ENCODE results near the gene TRIML2. TPM values are rescaled to one million over a fixed set of nuclear protein-coding genes. Genes with fewer than 3 reads are reported as not detected.

TRIML2 gene
- total and polyA plus RNA-seq, 4 experiments from 2014 or later: not detected

GRCh38 chr4:188117631-188118324 is 8.4 kb upstream of the TRIML2 start:
- no peaks in the 10 kb centered on the region for H3K4me1 Mint-ChIP-seq
- POLR2A ChIA-PET (ENCODE audit: partially characterized antibody): no interaction called here
- CTCF ChIA-PET (ENCODE audit: partially characterized antibody): no interaction called here
- peaks cover 0 to 12% (median 5%) of the 10 kb centered on the region in 8 donors for H3K9me3 Mint-ChIP-seq
- H3K27me3 Mint-ChIP-seq: no peaks in the 10 kb centered on the region
- peaks cover 0 to 4% of the 10 kb centered on the region in 2 donors for H3K9me3 ChIP-seq (ENCODE audit: control insufficient read depth in 1 of 2, low read length in 2 of 2)
- intact Hi-C loops (cut with micrococcal nuclease): no loop called here
- no peak for DNase-seq
- H3K27ac Mint-ChIP-seq: no peak overlapping the region
- no peak overlapping the region for H3K4me3 Mint-ChIP-seq
- no peak overlapping the region for H3K27ac ChIP-seq (ENCODE audit: low read depth, low read length)
- no peaks in the 10 kb centered on the region for H3K27me3 ChIP-seq (ENCODE audit: insufficient read depth, low read length)
- H3K36me3 ChIP-seq (ENCODE audit: insufficient read depth, low read length): no peaks in the 10 kb centered on the region
- H3K4me1 ChIP-seq (ENCODE audit: insufficient read depth, low read length): no peaks in the 10 kb centered on the region
- H3K36me3 Mint-ChIP-seq: no peaks in the 10 kb centered on the region
- no peak overlapping the region for H3K4me3 ChIP-seq (ENCODE audit: low read length in 2 of 2)

GRCh38 chr4:188113156-188113555 is 3.8 kb upstream of the TRIML2 start:
- Histone ChIP-seq H3K4me1 (ENCODE audit: insufficient read depth, low read length) (no peaks in the 10 kb centered on the region), H3K9me3 (ENCODE audit: control insufficient read depth in 1 of 2, low read length in 2 of 2) (peaks cover 0 to 4% of the 10 kb centered on the region in 2 donors), H3K4me3 (ENCODE audit: low read length in 2 of 2) (no peak overlapping the region), H3K36me3 (ENCODE audit: insufficient read depth, low read length) (no peaks in the 10 kb centered on the region), H3K27ac (ENCODE audit: low read depth, low read length) (no peak overlapping the region), H3K27me3 (ENCODE audit: insufficient read depth, low read length) (no peaks in the 10 kb centered on the region)
- intact Hi-C loops (cut with micrococcal nuclease): no loop called here
- ChIA-PET CTCF (ENCODE audit: partially characterized antibody) (no interaction called here), POLR2A (ENCODE audit: partially characterized antibody) (interaction anchor here (0.6 kb wide), 1 partner anchor 94 kb away, joined by 4 read pairs; no protein-coding TSS in a partner anchor)
- Mint-ChIP-seq H3K9me3 (peaks cover 0 to 20% (median 8%) of the 10 kb centered on the region in 8 donors), H3K27ac (no peak overlapping the region), H3K36me3 (no peaks in the 10 kb centered on the region), H3K27me3 (no peaks in the 10 kb centered on the region), H3K4me3 (no peak overlapping the region), H3K4me1 (no peaks in the 10 kb centered on the region)
- no peak for DNase-seq

- Mint-ChIP-seq H3K27me3 (no peaks in the 10 kb centered on the region), H3K27ac (no peak overlapping the region), H3K36me3 (no peaks in the 10 kb centered on the region), H3K4me3 (no peak overlapping the region), H3K9me3 (peaks cover 0 to 24% (median 9%) of the 10 kb centered on the region in 8 donors), H3K4me1 (no peaks in the 10 kb centered on the region)
- no peak overlapping the region for H3K27ac ChIP-seq (ENCODE audit: low read depth, low read length)
- ChIA-PET CTCF (ENCODE audit: partially characterized antibody) (no interaction called here), POLR2A (ENCODE audit: partially characterized antibody) (no interaction called here)
- no peak overlapping the region for H3K4me3 ChIP-seq (ENCODE audit: low read length in 2 of 2)
- intact Hi-C loops (cut with micrococcal nuclease): no loop called here
- peaks cover 0 to 4% of the 10 kb centered on the region in 2 donors for H3K9me3 ChIP-seq (ENCODE audit: control insufficient read depth in 1 of 2, low read length in 2 of 2)
- H3K27me3 ChIP-seq (ENCODE audit: insufficient read depth, low read length): no peaks in the 10 kb centered on the region
- no peak for DNase-seq
- no peaks in the 10 kb centered on the region for H3K36me3 ChIP-seq (ENCODE audit: insufficient read depth, low read length)
- no peaks in the 10 kb centered on the region for H3K4me1 ChIP-seq (ENCODE audit: insufficient read depth, low read length)
Observed at GRCh38 chr4:188111955-188112354, 2.6 kb upstream of the TRIML2 start.

DNA sequence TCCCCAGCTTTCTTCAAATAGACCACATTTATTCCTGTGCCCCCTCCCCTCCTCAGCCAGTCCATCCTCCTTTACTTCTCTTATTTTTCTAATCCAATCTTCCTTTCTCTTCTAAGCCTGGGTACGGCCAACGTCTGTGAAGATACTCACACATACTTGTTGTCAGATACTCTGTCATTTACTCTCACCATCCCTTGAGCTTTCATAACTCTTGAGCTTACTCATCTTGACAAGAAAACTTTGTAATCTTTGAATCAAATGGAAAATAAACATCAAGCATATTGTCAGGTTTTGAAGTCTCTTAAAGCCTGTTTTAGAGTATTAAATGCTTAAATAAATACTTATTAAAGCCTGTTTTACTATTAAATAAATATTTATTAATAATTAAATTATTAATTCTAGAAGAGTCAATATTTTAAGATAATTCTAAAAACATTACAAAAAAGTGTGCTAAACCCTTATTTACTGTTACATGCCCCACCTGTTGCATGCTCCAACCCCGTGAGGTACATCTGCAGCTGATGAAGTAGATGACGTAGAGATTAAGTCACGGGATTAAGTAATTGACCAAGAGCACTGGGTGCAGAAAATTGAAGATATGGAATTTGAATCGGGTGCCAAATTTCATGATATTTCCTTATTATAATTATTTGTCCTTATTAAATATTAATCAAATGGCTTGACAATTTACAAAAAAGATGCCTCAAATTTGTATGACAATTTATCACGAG is 1.5 kb upstream of the TRIML2 start:
- Mint-ChIP-seq H3K36me3 (no peaks in the 10 kb centered on the region), H3K9me3 (peaks cover 0 to 24% (median 9%) of the 10 kb centered on the region in 8 donors), H3K4me1 (no peaks in the 10 kb centered on the region), H3K4me3 (no peak overlapping the region), H3K27me3 (no peaks in the 10 kb centered on the region), H3K27ac (no peak overlapping the region)
- Histone ChIP-seq H3K9me3 (ENCODE audit: control insufficient read depth in 1 of 2, low read length in 2 of 2) (peaks cover 0 to 4% of the 10 kb centered on the region in 2 donors), H3K4me1 (ENCODE audit: insufficient read depth, low read length) (no peaks in the 10 kb centered on the region), H3K27ac (ENCODE audit: low read depth, low read length) (no peak overlapping the region), H3K4me3 (ENCODE audit: low read length in 2 of 2) (no peak overlapping the region), H3K27me3 (ENCODE audit: insufficient read depth, low read length) (no peaks in the 10 kb centered on the region), H3K36me3 (ENCODE audit: insufficient read depth, low read length) (no peaks in the 10 kb centered on the region)
- ChIA-PET POLR2A (ENCODE audit: partially characterized antibody) (no interaction called here), CTCF (ENCODE audit: partially characterized antibody) (no interaction called here)
- intact Hi-C loops (cut with micrococcal nuclease): no loop called here
- DNase-seq: no peak

GRCh38 chr4:188110036-188110435 is 633 bp upstream of the TRIML2 start:
- ChIA-PET POLR2A (ENCODE audit: partially characterized antibody) (no interaction called here), CTCF (ENCODE audit: partially characterized antibody) (no interaction called here)
- Mint-ChIP-seq H3K9me3 (peaks cover 0 to 25% (median 11%) of the 10 kb centered on the region in 8 donors), H3K27me3 (no peaks in the 10 kb centered on the region), H3K4me1 (no peaks in the 10 kb centered on the region), H3K4me3 (no peak overlapping the region), H3K36me3 (no peaks in the 10 kb centered on the region), H3K27ac (no peak overlapping the region)
- intact Hi-C loops (cut with micrococcal nuclease): no loop called here
- no peak for DNase-seq
- Histone ChIP-seq H3K27ac (ENCODE audit: low read depth, low read length) (no peak overlapping the region), H3K27me3 (ENCODE audit: insufficient read depth, low read length) (no peaks in the 10 kb centered on the region), H3K4me3 (ENCODE audit: low read length in 2 of 2) (no peak overlapping the region), H3K36me3 (ENCODE audit: insufficient read depth, low read length) (no peaks in the 10 kb centered on the region), H3K4me1 (ENCODE audit: insufficient read depth, low read length) (no peaks in the 10 kb centered on the region), H3K9me3 (ENCODE audit: control insufficient read depth in 1 of 2, low read length in 2 of 2) (peaks cover 0 to 4% of the 10 kb centered on the region in 2 donors)

DNA sequence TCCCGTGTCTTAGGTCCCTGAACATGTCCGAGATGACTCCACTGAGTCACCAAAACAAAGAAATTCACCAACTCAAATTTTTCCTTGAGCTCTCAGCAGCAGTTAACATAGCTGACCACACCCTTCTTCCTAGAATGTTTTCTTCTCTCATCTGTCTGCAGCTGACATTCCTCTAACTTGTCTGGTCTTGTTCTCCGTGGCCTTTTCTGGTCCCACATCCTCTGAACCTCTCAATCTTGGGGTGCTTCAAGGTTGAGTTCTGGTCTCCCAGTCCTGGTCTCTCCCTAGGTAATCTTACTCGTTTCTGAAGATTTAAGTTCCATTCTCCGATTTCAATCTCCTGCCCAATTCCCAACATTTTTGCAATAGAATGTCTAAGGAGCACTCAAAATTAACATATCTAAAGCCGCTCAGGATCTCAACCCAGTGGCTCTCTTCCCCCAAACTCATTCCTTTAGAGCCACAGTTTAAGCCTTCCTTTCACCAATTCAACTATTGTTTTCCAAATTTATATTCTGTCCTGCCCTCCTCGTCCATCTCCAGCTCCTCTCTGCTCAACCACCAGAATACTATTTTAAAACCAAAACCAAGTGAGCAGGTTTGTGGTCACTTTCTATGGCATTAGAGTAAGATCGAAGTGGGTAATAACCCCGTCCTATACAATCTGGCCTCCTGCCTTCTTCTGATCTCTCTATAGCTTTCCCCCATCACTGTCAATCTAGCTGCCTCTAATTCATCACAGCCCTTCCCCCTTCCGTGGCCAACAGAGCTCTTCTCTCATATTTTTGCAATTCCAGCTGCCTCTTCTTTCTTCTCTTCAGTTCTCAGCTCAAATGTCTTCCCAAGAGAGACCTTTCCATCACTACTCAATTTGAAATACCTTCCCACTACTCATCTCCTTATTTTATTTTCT is 1.2 kb downstream of the TRIML2 start:
- ChIA-PET POLR2A (ENCODE audit: partially characterized antibody) (no interaction called here), CTCF (ENCODE audit: partially characterized antibody) (no interaction called here)
- Mint-ChIP-seq H3K4me3 (no peak overlapping the region), H3K36me3 (no peaks in the 10 kb centered on the region), H3K27ac (no peak overlapping the region), H3K4me1 (no peaks in the 10 kb centered on the region), H3K9me3 (peaks cover 0 to 29% (median 16%) of the 10 kb centered on the region in 8 donors), H3K27me3 (no peaks in the 10 kb centered on the region)
- no peaks in the 10 kb centered on the region for H3K27me3 ChIP-seq (ENCODE audit: insufficient read depth, low read length)
- no peak overlapping the region for H3K27ac ChIP-seq (ENCODE audit: low read depth, low read length)
- H3K36me3 ChIP-seq (ENCODE audit: insufficient read depth, low read length): no peaks in the 10 kb centered on the region
- peaks cover 0 to 3% of the 10 kb centered on the region in 2 donors for H3K9me3 ChIP-seq (ENCODE audit: control insufficient read depth in 1 of 2, low read length in 2 of 2)
- DNase-seq: no peak
- H3K4me3 ChIP-seq (ENCODE audit: low read length in 2 of 2): no peak overlapping the region
- intact Hi-C loops (cut with micrococcal nuclease): no loop called here
- no peaks in the 10 kb centered on the region for H3K4me1 ChIP-seq (ENCODE audit: insufficient read depth, low read length)

- Mint-ChIP-seq H3K4me3 (no peak overlapping the region), H3K4me1 (no peaks in the 10 kb centered on the region)
Observed at GRCh38 chr4:188106454-188106853, 2.9 kb downstream of the TRIML2 start.

More at GRCh38 chr4:188106454-188106853, 2.9 kb downstream of the TRIML2 start:
- CTCF ChIA-PET (ENCODE audit: partially characterized antibody): no interaction called here
- H3K4me3 ChIP-seq (ENCODE audit: low read length in 2 of 2): no peak overlapping the region
- H3K36me3 ChIP-seq (ENCODE audit: insufficient read depth, low read length): no peaks in the 10 kb centered on the region
- DNase-seq: no peak
- no peaks in the 10 kb centered on the region for H3K4me1 ChIP-seq (ENCODE audit: insufficient read depth, low read length)
- no peaks in the 10 kb centered on the region for H3K9me3 ChIP-seq (ENCODE audit: control insufficient read depth in 1 of 2, low read length in 2 of 2)
- no peak overlapping the region for H3K27ac ChIP-seq (ENCODE audit: low read depth, low read length)
- intact Hi-C loops (cut with micrococcal nuclease): no loop called here
- H3K27ac Mint-ChIP-seq: no peak overlapping the region
- POLR2A ChIA-PET (ENCODE audit: partially characterized antibody): no interaction called here
- no peaks in the 10 kb centered on the region for H3K36me3 Mint-ChIP-seq
- H3K27me3 Mint-ChIP-seq: no peaks in the 10 kb centered on the region
- H3K9me3 Mint-ChIP-seq: peaks cover 0 to 37% (median 20%) of the 10 kb centered on the region in 8 donors
- no peaks in the 10 kb centered on the region for H3K27me3 ChIP-seq (ENCODE audit: insufficient read depth, low read length)

All from CD4-positive, alpha-beta memory T cell (primary cell).